ENCODE data around the gene KCNA3.
A peak's percentile ranks its signal among the peaks of the same experiment; 100 is the strongest.

Gene KCNA3

DNA sequence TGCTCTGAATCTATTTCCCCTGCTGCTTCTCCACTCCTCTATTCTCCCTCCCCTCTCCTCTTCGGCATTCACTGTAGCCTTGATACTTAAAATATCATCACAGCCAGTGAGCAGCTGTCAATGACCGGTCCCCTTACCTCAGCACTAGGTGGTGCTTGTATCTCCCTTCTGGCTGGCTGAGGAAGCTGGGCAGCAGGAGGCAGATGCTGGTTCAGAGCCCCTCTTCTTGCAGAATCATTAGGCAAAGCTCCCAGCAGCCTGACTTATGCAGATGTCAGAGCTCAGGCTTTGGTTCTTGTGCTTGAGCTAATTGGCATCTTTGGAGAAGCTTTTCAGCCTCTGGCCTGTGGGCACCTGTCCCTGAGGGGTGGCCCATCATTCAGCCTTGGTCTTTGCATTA lies 36.7 kb downstream of the KCNA3 start:
- no peak for DNase-seq

DNA sequence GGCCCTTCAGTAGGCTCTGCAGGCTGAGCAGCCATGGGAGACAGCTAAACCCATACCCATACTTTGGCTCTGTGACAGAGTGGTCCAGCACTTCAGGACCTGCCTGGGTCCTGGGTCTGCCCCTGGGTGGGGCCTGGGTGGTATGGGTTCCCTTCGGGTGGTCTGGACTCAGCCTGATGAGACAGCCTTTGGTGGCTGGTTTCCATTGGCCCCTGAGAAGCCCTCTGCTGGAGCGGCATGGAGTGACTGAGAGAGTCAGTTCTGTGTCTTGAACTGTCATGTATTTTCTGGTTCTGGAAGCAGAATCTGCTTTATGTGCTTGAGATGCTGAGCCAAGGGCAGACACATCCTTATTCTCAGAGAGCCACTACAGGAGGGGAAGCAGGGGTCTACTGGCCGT lies 37.3 kb downstream of the KCNA3 start:
- DNase-seq: no peak

DNA sequence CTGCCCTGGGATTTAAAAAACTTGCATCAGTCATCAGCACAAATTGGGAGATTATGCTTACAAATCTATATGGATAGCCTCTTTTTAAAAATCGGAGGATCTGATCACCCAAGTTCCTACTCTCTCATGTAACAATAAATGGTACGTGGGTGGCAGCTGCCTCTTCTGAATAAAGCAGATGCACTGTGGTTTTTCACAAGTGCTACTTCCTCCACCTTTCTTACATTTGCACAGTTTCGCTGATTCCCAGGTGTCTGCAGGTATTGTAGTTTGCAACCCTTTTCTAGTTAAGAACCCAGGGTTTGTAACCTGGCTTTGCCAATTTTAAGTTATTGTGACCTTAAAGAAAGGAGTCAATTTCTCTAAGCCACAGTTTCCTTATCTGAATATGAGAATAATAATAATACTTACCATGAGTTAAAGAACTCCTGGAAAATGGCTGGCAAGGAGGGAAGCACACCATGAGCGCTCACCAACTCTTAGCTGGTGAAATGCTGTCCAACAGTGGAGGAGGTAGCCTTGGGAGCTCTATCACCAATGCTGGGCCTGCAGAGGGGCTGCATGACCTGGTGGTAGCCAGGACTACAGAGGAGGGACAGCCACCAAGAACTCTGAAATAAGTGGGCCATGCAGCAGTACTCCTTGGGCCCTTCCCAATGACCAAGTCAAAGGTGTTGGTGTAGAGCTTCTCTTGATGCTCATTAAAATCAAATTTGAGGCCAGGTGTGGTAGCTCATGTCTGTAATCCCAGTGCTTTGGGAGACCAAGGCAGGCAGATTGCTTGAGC lies 38.4 kb downstream of the KCNA3 start:
- no peak for DNase-seq

DNA sequence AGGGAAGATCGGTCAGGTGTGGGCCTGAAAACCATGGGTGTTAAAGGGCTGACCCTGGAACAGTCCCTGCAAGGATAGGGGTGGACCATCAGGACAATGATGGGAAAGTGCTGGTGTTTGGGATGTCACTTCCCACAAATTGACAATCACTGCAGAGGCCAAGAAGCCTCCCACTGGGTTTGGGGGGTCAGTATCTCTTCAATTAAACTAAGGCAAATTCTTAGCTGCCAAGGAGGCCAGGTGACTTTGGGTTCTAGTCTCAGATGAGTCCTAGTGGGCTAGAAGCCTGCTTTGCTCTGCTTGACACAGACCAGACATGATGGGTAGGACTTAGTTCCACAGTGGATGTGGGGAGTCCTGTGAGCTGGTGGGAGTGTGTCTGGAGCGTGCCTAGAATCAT lies 39.3 kb downstream of the KCNA3 start:
- DNase-seq: no peak

DNA sequence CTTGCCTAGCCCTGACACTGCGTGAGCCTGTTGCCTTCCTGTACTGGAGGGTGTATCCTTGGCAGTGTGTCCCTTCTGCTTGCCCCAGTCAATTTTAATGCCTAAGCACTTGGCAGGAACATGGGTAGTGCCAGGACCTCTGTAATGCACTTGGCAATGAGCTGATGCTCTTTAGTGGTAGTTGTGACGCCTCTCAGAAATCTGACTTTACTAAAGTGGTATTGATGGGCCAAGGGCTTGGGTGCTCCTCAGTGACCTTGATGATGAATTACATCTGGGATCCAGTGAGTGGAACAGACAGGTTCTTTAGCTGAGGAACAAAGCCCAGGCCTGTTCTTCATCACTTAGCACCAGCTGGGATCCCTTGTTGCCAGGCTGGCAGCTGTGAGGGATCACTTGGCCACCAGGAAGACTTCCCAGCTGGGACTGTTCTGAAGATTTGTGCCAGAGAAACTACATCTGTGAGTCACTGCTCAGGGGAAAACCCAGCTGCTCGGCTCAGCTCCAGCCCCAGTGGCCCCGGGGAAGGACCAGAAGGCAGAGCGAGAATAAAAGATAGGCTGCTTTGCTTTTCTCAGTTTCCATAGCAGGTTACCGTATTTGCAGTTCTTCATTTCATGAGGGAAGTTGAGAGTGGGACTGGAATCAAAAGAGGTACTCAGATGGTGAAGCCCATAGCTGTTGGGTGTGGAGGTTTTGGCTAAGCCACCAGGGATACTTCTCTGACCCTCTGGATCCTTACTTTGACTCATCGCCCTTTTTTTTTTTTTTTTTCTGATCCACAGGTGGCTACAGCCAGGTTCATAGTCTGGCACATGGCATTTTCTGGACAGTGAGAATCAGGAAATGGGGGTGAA lies 40.1 kb downstream of the KCNA3 start:
- DNase-seq: no peak

DNA sequence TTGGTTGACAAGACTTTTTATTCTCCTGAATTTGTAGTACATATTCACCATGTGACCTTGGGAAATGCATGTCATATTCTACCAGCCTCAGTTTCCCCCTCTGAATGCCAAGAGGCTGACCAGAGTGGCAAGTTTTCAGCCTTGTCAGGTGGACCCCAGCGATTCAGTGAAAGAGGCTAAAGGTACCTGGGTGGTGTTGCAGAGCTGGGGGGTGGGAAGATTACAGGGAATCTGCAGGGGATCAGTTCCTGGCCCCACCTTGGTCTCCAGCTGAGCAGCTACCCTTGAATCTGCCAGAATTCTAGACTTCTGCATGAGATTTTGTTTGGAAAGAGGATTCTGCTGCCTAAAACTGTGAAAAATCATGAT lies 40.7 kb downstream of the KCNA3 start:
- DNase-seq: no peak

DNA sequence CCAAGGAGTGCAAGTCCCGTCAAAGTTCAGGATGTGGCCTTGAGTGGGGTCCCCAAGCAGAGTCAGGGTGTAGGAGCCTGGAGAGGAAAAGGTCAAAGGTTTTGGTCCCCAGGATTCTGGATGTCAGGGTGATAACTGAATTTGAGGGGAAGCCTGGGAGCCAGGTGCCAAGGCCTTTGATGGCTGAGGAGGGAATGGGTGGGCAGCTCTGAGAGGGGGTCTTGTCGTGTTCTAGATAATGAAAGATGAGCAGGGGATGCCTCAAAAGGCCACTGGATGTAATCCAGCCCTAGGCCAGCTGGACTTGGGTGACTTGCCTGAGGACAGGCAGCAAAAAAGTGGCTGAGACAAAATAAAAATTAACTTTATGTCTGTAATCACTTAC lies 41.1 kb downstream of the KCNA3 start:
- DNase-seq: no peak

DNA sequence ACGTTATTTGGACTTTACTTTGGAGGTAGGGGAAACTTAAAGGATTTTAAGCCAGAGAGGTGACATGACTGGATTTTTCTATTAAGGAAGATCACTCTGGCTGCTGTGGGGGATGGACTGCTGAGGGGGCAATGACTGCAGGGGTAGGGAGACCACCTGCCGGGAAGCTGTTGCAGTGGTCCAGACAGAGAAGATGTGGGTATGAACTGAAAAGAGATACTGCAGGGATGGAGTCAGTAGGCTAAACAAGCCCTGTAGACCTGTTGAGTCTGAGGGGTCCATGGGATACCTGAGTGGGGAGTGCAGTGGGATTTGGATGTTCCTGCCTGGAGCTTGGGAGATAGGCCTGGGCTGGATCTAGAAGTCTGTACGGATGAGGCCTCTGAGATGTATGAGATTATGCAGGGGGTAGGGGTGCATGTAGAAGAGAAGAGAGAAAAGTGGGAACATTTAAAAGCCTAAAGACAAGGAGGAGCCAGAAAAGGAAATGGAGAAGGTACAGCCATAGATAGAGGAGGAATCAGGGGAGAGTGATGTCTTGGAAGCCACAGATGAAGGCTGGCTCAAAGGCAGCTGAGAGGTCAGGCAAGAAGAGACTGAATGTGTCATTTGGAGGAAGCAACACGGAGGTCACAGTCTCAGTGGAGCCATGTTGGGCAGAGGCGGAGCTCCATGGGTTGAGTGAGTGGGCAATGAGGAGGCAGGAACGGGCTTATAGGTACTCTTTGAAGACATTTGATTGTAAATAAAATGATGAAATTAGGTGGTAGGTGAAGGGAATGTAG lies 42.7 kb downstream of the KCNA3 start:
- DNase-seq: no peak

DNA sequence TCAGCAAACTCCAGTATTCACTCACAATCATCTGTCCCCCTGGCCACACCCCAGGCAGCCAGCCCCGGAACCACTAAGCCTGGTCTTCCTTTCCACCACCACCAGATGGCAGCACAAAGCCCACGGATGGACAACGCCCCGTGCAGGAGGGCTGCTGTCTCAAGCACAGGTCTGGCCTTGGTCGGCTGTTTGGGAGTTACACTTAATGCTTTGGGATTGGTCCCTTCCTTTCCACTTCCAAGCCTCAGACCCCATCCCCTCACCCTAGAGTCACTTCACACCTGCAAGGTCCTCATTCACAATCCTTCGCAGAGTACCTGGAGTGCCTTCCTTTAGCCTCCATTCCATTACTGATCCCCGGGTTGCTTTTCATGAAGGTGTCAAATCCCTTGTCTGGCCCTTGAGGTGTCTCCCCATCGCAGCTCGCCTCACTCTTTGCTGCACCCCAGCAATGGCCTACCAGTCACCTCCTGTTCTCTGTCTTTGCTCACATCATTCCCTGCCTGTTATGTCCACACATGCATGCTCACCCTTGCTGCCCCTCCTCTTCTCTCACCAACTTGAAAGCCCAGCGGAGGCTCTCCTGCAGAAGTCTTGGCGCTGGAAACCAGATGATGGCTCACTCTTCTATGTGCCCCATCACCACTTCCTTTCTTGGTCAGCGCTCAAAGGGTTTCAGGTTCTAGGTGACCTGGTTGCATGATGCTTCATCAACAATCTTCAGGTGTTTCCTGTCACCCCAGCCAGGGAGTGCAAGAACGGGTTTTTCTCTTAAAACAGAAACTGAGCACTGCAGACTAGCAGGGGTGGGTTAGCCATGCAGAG lies 43.7 kb downstream of the KCNA3 start:
- peak; percentile 74 for DNase-seq

DNA sequence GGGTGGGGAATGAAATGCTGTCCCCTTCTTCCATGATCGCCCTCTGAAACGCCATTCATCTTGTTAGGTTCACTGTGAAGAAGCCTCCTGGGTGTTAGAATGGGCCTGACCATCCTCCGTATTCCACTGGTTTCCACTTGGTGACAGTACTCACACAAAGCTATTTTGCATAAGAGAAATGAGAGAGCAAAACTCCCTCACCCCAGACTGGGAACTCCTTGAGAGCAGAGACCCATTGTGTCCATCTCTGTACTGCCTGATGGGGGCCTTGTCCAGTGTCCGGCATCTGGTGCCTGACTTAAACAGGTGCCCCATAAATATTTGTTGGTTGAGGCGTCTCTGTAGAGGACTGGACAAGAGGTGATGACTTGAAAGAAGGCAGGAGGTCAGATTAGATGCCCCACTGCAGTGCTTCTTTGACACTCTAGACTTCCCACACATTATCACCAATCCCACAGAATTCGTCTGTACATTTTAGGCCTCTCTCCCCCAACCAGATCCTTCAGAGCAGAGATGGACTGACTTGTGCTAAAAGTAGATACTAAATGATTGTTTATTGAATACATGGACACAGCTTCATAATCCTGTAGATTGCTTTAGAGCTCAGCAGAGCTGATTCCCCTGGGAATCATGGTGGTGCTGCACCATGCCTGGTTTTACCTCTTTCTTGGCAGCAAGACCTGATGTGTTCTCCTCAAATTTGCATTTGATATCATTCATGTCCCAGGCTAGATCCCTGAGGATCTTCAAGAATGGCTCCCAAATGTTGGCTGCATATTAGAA lies 46.2 kb downstream of the KCNA3 start:
- no peak for DNase-seq

DNA sequence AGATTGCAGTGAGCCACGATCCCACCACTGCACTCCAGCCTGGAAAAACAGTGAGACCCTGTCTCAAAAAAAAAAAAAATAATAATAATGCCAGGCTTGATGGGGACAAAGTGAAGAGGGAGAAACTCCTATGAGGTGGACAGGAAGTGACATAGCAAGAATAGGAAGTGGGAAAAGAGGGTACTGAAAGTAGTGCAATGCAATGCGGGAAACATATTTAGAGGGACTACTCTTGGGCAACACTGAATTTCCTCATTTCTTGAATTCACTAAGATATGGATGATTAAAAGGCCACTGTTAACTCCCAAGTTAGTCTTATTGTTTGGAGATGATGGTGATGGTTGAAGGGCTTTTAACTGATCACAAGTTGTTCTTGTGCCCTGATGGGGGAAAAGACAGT lies 47.0 kb downstream of the KCNA3 start:
- no peak for DNase-seq

DNA sequence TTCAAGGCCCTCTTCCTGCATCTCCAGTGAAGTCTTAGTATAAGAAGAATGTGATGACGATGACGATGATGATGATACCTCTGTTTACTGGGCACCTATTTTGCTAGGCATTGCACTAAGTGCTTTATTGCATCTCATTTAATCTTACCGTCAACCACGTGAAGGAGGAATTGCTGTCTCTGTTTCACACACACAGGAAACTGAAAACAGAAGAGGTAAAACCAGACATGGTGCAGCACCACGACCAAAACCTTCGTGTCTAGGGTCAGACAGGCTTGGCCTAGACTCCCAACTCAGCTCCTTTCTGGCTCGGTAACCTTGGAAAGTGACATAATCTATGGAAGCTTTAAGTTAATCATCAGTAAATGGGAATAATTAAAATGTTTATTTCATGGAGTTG lies 47.9 kb downstream of the KCNA3 start:
- no peak for DNase-seq
